ENCODE results near the gene ELMO3.
A peak's percentile ranks its signal among the peaks of the same experiment; 100 is the strongest.

Gene ELMO3

DNA sequence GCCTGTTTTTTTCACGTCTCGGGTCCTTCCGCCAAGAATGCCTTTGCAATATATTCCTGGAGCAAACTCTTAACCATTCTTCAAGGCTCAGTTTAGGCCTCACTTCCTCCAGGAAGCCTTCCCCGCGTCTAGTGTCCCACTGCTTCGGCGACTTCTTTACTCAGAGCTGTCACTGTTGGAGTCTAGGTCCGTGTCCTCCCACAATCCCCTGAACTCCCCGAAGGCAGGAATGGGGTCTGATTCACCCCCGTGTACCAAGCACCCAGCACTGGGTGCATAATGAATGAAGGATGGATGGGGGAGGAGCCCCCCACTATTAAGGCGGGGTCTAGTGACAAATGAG, 15.7 kb upstream of the ELMO3 start:
- DNase-seq (ENCODE audit: low read depth): no peak

DNA sequence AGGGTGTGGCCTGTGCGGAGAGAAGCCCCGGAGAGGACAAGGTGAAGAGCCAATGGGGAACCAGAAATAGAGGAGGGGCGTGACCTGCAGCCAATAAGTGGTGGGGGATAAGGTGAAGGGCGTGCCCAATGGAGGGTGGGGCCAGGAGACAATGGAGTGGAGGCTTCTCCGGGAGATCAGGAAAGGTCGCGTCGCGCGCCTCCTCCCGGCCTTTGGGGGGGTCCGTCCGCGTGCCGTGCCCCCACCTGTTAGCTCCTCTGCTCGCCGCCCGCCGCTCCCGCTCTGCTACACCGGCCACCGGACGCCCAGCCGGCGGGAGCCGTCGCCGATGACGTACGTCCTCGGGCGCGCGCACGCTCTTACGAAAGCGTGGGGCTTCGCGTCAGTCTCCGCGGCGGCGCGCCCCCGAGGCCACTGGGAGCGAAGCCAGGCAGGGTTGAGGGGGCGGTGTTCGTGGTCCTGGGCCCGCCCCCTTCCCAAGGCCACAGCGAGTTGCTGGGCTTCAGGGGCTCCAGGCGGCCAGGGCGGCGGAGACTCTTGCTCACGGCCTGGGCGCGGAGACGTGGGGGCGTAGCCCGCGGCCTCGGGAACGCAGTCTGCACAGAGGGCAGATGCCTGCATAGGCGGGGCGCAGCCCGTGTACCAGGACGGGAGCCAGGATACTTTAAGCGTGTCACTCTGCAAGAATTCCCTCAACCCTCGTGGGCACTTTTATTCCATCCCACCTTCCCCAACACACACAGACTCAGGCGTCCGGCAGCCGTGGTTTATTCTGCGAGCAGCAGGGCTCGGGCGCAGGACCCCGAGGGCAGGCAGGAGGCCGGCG, 15.1 kb upstream of the ELMO3 start, which contains the start of gene MATCAP1:
TSS of gene MATCAP1 (minus strand) at position 337 of the 826 bp plus-strand sequence. CDS start 3,353 bp downstream, outside the sequence.
- peak; percentile 87 for DNase-seq (ENCODE audit: low read depth)

DNA sequence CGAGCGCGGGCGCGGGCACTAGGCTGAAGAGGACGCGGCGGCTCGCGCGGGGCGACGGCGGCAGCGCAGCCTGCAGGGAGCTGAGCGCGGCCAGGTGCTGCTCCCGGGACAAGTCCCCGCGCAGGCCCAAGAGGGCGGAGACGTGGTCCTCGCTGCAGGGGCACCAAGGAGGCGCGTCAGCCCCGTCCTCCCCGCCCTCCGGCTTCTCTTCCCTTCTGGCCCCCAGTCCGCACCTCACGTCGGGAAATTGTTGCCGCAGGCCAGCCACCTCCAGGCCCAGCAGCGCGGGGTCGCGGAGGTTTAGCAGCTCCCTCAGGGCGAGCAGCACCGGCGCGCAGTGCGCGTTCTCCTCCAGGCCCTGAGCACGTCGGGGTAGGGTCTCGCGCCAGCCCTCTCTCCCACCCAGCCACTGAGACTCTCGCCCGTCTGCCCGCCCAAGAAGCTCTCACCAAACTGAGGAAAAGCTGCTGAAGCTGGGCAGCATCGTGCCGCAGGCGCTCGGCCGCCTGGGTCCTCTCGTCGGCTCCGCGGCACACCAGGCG, 14.4 kb upstream of the ELMO3 start:
- DNase-seq (ENCODE audit: low read depth): no peak

DNA sequence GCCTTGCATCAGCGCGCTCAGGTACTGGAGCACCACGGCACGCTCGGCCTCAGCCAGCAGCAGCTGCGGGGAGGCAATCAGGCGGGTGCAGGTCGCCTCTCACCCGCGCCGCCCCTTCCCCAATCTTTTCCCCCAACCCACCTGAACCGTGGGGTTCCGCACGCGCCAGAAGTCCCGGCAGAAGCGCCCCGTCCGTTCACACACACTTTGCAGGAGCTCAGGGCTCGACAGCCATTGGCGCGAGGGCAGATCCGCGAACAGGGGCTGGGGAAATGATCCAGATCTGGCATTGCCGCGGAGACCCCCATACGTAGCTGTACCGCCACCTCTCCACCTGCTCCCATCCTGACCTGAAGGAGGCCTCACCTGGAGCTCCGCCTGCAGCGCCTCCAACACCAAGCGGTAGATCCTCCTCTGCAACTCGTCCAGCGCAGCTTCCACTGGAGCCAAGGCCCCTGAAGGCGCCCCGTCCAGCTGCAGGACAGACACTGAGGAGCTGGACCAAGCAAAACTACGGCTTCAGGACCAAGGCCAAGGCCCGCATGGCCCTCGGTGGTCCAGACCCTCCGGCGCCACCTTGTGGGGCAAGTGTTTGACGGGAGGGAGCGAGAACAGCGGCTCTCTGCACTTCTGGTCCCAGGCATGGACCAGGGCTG, 13.8 kb upstream of the ELMO3 start:
- DNase-seq (ENCODE audit: low read depth): peak; percentile 84

DNA sequence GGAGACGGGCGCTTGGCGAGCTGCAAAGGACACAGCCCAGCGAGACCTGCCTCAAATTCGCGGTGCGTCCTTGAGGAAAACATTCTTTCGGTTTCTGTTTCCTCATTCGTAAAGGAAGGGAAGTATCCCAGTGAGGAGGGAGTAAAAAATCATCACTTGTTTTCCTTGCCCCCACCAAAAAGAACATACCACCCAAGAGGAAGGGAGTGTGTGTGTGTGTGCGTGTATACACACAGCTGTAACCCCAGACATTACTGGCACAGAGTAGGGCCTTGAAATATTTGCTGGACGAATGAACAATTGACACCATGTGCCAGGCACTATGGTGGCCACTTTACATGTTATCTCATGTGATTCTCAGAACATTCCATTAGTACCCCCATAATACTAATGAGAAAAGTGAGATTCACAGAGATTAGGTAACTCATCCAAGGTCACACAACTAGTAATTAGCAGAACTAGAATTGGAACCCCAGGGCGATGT, 13.2 kb upstream of the ELMO3 start:
- DNase-seq (ENCODE audit: low read depth): no peak

DNA sequence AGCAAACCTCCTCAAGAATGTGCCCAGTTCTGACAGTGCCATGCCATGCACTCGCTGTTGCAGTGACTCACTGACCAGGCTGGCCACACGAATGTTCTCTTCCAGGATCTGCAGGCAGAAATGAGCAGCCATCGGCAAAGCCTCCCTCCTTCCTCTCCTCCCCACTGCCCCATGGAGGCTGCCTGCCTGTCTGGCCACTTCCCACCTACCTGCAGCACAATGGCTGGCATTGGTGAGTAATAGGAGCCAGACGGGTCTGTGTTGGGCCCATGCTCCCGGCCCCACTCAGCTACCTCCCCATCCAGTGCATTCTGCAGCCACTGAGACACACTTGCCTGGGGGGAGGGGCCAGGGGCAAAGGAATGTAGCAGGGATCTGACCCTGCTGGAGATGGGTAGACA, 12.4 kb upstream of the ELMO3 start:
- no peak for DNase-seq (ENCODE audit: low read depth)

DNA sequence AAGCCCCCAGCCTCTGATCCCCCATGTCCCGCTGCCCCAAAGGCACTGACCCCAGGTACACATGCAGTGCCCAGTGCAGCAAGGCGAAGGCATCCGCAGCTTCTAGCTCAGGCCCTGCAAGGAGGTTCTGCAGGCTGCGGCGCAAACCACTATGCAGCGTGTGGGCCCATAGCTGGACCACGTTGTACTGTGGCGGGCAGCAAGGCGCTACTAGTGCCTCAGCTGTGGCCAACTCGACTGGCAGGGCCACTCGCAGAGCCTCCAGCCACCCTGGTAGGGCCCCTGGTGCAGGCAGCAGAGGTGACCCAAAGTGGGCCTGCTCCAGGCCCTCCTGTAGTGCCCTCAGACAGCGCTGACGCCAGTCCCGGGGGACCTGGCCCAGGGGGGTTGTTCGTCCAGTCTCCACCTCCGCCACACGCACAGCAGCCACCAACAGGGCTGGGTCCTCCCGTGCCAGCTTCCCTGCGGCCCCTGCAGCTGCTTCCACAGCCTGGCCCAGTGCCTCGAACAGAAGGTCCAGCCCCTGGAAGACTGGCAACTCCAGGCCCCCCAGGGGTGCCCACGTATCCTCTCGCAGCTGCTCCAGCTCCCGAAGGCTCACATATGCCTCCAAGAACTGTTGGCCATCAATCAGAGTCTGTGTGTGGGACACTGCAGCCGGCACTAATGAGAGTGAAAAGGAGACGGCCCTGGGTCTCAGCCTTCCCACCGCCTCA, 11.6 kb upstream of the ELMO3 start:
- no peak for DNase-seq (ENCODE audit: low read depth)

DNA sequence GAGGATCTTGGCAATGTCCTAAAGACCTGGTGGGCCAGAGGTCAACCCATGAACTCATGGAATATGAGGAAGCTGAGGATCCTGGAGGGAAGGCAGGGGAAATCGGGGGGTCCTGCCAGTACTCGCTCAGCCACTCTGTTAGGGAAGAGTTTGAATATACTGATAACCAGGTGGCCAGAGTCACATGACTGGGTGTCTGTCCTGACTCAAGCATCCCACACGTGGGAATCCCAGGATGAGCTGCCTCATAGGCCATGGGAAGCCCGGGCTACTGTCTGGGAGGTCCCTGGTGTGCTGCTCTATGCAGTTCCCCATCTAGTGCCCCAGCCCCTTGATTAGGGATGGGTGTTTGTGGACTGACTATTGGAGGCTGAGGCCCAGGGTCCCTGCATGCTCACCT, 10.6 kb upstream of the ELMO3 start:
- DNase-seq (ENCODE audit: low read depth): no peak

DNA sequence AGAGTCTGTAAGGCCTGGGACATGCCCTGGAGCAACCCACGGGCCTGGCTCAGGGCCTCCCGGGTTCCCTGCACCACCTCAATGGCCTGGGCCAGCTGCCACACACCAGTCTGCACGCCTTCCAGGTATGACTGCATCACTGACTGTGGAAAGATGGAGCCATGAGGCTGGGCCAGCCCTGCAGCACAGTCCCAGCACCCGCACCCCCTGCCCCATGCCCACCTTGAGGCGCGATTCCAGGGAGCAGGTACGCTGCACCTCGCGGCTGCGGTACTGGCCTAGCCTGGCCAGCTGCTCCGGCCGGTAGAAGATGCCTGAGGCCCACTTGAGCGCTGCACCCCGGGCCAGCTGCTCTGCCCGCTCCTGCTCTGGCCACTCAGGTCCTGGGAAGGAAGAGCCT, 10.1 kb upstream of the ELMO3 start:
- no peak for DNase-seq (ENCODE audit: low read depth)

DNA sequence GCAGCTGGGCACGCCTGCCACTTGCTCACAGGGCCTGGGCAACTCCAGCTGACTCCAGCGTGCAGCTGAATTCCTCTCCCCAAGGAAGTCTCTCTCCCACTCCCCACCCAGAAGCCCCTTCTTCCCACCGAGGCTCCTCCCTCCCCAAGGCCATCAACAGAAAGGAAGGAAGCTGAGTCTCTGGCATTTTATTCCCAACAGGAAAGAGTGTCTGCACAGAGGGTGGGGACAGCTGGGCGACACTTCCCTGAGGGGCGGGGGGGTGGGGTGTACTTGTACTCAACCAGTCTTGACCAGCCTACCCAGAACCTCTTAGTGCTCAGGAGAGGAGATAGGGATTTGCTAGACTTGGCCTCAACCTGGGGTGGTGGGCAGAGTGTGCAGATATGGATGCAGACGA, 8.9 kb upstream of the ELMO3 start, which contains the start of gene EXOC3L1:
TSS of gene EXOC3L1 (minus strand) at position 96 of the 400 bp plus-strand sequence. CDS start 460 bp downstream, outside the sequence.
- DNase-seq (ENCODE audit: low read depth): no peak

DNA sequence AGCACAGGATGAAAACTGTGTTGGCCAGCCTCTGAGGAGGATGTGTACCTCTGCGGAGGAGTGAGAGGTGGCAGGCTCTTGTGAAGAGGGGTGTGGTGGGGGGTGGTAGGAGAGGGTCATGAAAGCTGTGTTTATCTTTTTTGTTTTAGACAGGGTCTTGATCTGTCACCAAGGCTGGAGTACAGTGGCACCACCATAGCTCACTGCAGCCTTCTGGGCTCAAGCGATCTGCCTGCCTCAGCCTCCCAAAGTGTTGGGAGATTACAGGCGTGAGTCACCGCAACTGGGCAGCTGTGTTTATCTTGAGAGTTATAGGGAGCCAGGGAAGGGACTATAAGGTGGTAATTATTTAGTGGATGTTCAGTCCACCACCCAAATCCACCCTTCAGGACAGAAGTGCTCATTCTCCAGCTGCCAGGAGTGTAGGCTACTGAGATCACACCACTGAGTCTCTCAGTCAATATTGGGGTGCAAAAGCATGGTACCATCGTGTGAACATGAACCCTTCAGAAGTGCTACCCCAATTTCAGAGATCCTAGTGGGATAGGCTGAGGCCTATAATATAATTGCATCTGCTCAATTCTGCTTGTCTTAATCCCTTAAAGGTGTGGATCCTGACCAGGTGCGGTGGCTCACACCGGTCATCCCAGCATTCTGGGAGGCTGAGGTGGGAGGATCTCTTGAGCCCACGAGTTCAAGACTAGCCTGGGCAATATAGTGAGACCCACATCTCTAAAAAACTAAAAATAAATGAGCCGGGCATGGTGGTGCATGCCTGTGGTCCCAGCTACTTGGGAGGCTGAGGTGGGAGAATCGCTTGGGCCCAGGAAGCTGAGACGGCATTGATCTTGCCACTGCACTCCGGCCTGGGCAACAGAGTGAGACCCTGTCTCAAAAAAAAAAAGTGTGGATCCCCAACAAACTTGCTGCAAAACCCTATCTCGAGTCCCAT, 8.2 kb upstream of the ELMO3 start:
- no peak for DNase-seq (ENCODE audit: low read depth)

DNA sequence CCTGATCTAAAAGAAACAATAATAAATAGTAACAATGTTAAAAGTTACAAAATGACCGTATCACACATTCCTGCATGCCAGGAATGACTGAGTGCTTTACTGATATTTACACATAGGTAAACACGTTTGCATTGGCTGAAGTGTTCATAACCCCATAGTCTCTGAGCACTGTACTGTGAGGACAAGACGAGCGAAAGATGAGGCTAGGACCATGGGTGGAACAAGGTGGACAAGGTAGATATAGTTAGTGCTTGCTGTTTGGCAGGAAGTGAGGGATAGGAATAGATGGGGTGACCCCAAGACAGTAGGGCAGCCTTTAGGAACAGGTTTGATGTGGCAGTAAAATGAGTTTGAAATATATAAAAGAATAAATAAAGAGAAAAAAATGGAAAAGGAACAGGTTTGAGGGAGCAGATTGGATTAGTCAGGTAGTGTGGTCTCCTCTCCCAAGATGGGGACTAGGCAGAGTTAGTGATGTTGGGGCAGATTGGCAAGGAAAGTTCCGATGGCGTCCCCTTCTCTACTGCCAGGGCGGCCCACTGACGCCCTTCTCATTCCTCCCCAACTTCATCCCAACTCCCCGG, 7.4 kb upstream of the ELMO3 start:
- no peak for DNase-seq (ENCODE audit: low read depth)

DNA sequence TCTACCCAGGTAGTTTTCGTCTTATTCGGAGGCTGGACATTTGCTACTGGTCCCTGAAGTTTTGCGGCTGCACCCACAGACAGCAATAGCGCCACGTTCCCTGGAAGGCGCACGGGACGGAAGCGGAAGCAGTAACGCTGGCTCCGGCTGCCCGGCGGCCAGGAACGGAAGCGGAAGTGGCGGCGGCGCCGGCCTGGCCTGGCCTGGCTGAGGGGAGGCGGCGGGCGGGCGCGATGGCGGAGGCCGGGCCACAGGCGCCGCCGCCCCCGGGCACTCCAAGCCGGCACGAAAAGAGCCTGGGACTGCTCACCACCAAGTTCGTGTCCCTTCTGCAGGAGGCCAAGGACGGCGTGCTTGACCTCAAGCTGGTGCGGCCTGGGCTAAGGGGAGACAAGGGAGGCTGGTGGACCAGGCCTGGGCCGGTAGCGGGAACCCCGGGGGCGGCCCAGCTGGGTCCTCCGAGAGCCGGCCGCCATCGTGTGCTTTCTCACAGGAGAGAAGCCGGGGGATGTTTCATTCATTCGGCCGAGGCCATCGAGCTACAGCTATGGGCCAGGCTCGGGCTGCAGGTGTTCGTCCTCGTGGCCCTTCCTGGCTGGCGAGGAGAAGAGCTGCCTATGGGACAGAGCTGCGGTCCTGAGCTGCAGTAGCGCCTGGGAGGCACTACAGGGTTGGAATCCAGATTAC, 6.8 kb upstream of the ELMO3 start, which contains the start of gene E2F4:
TSS of gene E2F4 (plus strand) at position 161 of the 687 bp plus-strand sequence. CDS start at position 234, 73 bp downstream.
- peak; percentile 74 for DNase-seq (ENCODE audit: low read depth)

DNA sequence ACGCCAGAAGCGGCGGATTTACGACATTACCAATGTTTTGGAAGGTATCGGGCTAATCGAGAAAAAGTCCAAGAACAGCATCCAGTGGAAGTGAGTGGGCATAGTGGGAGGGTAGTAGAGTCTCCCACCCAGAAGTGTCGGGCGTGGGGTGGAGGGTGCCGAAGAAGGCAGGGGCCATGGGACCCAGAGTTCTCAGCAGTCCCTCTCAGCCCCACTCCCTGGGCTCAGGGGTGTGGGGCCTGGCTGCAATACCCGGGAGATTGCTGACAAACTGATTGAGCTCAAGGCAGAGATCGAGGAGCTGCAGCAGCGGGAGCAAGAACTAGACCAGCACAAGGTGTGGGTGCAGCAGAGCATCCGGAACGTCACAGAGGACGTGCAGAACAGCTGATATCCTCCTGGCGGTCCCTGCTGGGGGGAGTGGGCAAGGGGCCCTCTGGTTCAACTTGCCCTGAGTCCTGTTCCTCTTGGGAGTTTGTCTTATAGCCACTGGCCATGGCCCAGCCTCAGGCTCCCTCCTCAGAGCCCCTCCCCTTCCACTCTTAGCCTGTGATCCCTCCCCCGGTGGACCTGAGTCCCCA, 6.1 kb upstream of the ELMO3 start:
- no peak for DNase-seq (ENCODE audit: low read depth)

DNA sequence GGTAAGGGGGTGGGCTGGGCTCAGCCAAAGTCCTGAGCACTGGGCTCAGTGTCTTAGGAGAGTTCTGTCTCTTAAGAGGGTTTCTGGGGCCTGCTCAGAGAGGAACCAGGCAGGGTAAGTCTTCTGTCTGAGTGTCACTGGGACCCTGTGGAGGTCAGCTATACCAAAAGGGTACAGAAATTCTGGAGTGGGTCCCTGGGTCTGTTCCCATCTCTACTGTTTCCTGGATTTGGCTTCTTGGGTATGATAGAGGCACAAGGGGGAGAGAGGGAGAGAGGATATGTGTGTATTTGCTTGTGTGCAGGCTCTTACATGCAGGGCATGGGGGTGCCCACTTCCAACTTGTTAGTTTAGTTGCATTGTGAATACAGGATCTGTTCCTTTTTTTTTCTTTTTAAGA, 5.4 kb upstream of the ELMO3 start:
- DNase-seq (ENCODE audit: low read depth): no peak

DNA sequence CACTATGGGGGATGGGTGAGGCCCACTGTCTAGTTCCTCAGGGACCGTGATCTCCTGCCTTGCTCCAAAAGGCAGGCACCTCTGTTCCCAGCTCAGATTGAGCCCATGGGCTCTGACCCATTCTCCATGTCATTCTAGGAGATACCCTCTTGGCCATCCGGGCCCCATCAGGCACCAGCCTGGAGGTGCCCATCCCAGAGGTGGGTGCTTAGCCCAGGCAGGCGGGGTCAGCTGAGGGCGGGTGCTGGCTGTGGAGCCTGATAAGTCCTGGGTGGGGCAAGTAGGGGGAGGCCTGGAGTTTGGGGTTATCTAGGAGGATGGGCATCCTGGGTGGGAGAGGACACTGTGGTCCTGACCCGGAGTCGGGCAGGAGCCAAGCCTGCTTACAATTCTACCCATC, 4.7 kb upstream of the ELMO3 start:
- DNase-seq (ENCODE audit: low read depth): no peak

DNA sequence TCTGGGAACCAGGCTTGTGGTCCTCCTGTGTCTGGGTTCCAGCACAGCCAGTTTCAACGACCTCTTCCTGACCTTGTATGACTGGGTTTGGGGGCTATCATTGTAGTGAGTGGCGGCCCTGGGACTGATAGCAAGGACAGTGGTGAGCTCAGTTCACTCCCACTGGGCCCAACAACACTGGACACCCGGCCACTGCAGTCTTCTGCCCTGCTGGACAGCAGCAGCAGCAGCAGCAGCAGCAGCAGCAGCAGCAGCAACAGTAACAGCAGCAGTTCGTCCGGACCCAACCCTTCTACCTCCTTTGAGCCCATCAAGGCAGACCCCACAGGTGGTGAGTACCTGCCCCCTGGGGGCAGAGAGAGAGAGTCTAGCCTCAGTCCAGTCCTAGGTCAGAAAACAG, 3.3 kb upstream of the ELMO3 start:
- no peak for DNase-seq (ENCODE audit: low read depth)

DNA sequence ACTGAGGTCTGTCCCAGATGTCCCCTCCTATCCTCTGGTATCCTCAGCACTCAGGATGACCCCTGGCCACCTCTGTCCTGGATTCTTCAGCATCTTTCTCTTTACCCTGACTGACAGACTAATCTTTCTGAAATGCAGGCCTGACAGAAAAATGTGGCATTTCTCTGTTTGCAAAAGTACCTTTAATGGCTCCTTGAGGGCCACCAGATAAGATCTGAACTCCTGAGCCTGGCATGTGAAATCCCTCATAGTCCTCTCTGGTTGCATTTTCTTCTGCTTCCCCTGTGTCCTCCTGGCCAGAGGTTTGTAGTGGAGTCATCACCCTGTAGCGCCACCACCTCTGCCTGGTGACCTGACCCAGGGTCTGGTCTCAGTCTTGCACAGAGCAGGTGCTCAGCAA, 2.0 kb upstream of the ELMO3 start:
- DNase-seq (ENCODE audit: low read depth): no peak

DNA sequence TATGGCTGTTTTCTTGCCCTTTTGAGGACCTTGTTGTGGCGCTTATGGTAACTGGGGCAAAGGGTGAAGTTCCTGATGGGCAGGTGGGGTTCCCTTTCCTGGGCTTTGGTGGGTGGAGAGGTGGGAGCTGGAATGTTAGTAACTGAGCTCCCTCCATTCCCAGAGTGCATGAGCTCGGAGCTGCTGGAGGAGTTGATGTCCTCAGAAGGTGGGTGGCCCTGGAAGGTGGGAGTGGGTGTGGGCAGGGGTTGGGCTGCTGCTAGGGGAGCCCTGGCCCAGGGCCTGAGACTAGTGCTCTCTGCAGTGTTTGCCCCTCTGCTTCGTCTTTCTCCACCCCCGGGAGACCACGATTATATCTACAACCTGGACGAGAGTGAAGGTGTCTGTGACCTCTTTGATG, 1.2 kb upstream of the ELMO3 start:
- no peak for DNase-seq (ENCODE audit: low read depth)

DNA sequence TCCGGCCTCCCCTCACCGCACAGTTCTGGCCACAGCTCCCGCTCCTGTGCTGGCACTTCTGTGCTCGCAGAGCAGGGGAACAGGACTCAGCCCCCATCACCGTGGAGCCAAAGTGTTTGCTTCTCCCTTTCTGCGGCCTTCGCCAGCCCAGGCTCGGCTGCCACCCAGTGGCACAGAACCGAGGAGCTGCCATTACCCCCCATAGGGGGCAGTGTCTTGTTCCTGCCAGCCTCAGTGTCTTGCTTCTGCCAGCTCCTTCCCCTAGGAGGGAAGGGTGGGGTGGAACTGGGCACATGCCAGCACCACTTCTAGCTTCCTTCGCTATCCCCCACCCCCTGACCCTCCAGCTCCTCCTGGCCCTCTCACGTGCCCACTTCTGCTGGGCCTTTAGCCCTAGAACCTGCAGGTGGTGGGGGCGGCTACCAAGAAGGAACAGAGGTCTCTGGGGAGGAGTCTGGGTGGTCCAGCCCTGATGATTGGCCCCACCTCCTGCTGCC, 645 bp upstream of the ELMO3 start:
- DNase-seq (ENCODE audit: low read depth): no peak
